ENCODE data around the gene CHRDL1.
"Not testable (repeated sequence)": the region's sequence is repeated elsewhere in the genome, so short reads cannot be mapped to it uniquely, and the experiment has no call there.

The CHRDL1 gene

GRCh38 chrX:110795645-110796406 is at the start of gene CHRDL1:
Gene CHRDL1, minus strand, starts transcription at chrX:110795817. Its CDS starts 3,636 bp downstream, at chrX:110792181.
- DNase-seq: no peak

- DNase-seq: no peak
Observed at GRCh38 chrX:110836982-110837381, 41.4 kb upstream of the CHRDL1 start.

GRCh38 chrX:110836451-110836850 is 40.8 kb upstream of the CHRDL1 start:
- no peak for DNase-seq

GRCh38 chrX:110836001-110836400 is 40.4 kb upstream of the CHRDL1 start:
- DNase-seq: no peak

GRCh38 chrX:110825972-110826371 is 30.4 kb upstream of the CHRDL1 start:
- DNase-seq: no peak

GRCh38 chrX:110816543-110816942 is 20.9 kb upstream of the CHRDL1 start:
- DNase-seq: not testable (repeated sequence)

- DNase-seq: no peak
Observed at GRCh38 chrX:110806145-110806544, 10.5 kb upstream of the CHRDL1 start.

- DNase-seq: no peak
Observed at GRCh38 chrX:110805303-110805702, 9.7 kb upstream of the CHRDL1 start.

GRCh38 chrX:110804446-110804845 is 8.8 kb upstream of the CHRDL1 start:
- no peak for DNase-seq

GRCh38 chrX:110803506-110803905 is 7.9 kb upstream of the CHRDL1 start:
- no peak for DNase-seq

GRCh38 chrX:110796407-110796697 is 735 bp upstream of the CHRDL1 start:
- no peak for DNase-seq

- DNase-seq: no peak
Observed at GRCh38 chrX:110794601-110795000, 1.0 kb downstream of the CHRDL1 start.

GRCh38 chrX:110791071-110791470 is 4.5 kb downstream of the CHRDL1 start:
- no peak for DNase-seq

GRCh38 chrX:110786486-110786885 is 9.1 kb downstream of the CHRDL1 start:
- no peak for DNase-seq

GRCh38 chrX:110759785-110760184 is 35.8 kb downstream of the CHRDL1 start:
- no peak for DNase-seq

GRCh38 chrX:110758781-110759422 is 36.7 kb downstream of the CHRDL1 start:
- no peak for DNase-seq

- no peak for DNase-seq
Observed at GRCh38 chrX:110755611-110756010, 40.0 kb downstream of the CHRDL1 start.

GRCh38 chrX:110755061-110755460 is 40.6 kb downstream of the CHRDL1 start:
- no peak for DNase-seq

GRCh38 chrX:110750526-110751189 is 45.0 kb downstream of the CHRDL1 start:
- no peak for DNase-seq

GRCh38 chrX:110748256-110748806 is 47.3 kb downstream of the CHRDL1 start:
- DNase-seq: no peak

- no peak for DNase-seq
Observed at GRCh38 chrX:110746014-110746413, 49.6 kb downstream of the CHRDL1 start.

- no peak for DNase-seq
Observed at GRCh38 chrX:110745288-110745687, 50.3 kb downstream of the CHRDL1 start.

- no peak for DNase-seq
Observed at GRCh38 chrX:110743679-110744340, 51.8 kb downstream of the CHRDL1 start.

All from NK-92 treated with Interleukin-12 subunit alpha and Interleukin-12 subunit beta, amount 100 ng/mL, for 24 hours (cell line).